Epithelial cell of prostate (primary cell): ENCODE results near the gene OR11G2.
"Not testable (repeated sequence)": the region's sequence is repeated elsewhere in the genome, so short reads cannot be mapped to it uniquely, and the experiment has no call there.

Experiments used
- DNase-seq: peaks from one replicate; pipeline ENCODE4 v3.0.0-alpha.2; 2011; ENCODE audit warnings: low read depth, low spot score
- H3K27ac ChIP-seq: fragments of 450-650 bp; 2 replicates; pipeline ENCODE4 v1.5.1; 2017; ENCODE audit warnings: mild to moderate bottlenecking

OR11G2 gene

DNA sequence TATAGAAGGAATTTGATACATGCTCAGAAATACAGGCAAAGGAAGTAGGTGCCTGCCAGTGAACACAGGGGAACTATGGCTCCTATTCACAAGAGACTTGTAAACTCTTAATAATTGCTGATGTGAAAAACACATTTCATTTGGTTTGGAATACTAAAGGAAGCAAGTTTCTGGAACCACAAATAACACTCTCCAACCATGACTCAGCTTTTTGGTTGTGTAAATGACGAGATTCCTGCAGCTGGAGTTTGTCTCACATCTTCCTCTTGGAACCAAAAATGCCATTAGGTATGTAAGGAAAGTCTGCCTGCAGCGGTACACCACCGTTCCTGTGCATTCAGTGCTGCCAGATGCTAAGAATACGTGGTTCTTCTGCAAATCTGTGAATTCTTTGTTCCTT, 28.3 kb downstream of the OR11G2 start:
- DNase-seq = no peak

DNA sequence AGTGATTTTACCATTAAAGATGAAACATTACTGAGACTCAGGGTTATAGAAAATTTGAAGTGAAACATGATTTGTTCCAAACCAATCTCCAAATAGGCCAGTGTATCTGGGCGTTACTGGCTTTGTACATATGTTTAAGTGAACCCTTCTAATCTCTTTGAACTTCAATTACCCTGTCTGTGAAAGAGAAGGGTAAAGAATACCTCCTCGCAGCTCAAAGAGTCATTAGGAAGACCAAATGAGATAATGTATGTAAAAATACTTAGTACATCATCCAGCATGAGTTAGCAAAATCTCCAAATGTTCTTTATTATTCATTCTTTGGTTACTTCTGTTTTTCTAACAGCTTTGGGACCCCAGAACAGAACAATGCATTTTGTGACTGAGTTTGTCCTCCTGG, 32.7 kb downstream of the OR11G2 start, which contains the start of gene OR11H6:
OR11H6 (plus strand) TSS at position 301 of the 400 bp plus-strand sequence; CDS start at position 301, 0 bp downstream.
- no peak for DNase-seq
- H3K27ac ChIP-seq = no peak within 1 kb of the TSS

More for the DNA sequence above, 28.3 kb downstream of the OR11G2 start:
- no peak overlapping the region for H3K27ac ChIP-seq

DNA sequence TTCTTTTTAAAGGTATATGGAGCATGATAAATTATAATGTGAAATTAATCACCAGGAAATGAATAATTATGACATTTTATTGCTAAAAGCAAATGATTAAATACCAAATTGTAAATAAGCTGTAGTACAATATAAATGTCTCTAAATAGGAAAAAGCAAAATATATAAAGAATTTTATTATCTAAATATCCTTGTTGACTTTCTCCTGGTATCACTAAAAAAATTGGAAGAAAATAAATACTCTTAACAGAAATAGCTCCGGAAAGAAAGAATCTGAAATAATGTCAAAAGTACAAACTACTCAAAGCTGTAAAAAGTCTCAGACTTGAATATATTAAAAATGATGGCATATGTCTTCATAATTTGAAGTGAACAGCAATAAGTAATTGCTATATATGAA, 38.0 kb downstream of the OR11G2 start, which contains the start of gene OR11H7:
OR11H7 (plus strand) TSS at position 301 of the 400 bp plus-strand sequence.
- DNase-seq = no peak
- no peak within 1 kb of the TSS for H3K27ac ChIP-seq

DNA sequence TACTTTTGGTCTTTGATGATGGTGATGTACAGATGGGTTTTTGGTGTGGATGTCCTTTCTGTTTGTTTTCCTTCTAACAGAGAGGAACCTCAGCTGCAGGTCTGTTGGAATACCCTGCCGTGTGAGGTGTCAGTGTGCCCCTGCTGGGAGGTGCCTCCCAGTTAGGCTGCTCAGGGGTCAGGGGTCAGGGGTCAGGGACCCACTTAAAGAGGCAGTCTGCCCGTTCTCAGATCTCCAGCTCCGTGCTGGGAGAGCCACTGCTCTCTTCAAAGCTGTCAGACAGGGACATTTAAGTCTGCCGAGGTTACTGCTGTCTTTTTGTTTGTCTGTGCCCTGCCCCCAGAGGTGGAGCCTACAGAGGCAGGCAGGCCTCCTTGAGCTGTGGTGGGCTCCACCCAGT, 44.7 kb downstream of the OR11G2 start:
- H3K27ac ChIP-seq, DNase-seq: not testable (repeated sequence)

DNA sequence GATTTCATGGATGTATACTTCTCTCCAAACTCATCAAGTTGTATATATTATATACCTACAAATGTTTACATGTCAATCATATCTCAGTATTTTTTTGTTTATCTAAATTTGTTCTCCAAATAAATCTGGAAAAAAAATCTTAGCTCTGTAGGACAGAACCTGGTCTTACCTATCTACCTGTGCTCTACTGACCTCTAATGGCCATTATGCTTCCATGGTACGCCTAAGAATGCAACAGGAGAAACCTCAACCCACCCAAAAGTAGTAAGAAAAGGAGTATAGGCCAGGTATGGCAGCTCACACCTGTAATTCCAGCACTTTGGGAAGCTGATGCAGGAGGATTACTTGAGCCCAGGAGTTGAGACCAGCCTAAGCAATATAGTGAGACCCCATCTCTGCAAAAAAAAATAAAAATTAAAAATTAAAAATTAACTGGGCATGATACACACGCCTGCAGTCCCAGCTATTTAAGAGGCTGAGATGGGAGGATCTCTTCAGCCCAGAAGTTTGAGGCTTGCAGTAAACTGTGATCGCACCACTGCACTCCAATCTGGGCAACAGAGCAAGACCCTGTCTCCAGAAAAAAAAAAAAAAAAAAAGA, 57.0 kb downstream of the OR11G2 start:
- DNase-seq = peak; percentile 12
- no peak overlapping the region for H3K27ac ChIP-seq
